ENCODE measurements around the gene DIPK1C. TPM values are rescaled to one million over a fixed set of nuclear protein-coding genes. Genes with fewer than 3 reads are reported as not detected.

DIPK1C gene
- total and polyA plus RNA-seq, 11 donors, result 1.3 to 14.2 (median 6.3) TPM

GRCh38 chr18:74460825-74461224 is 3.7 kb upstream of the DIPK1C start:
- 93 to 97% (median 94%) methylated on average over 7 of the region's 7 CpGs for WGBS, 4 donors
- TF ChIP-seq POLR2A (IDR thresholded peaks at IDR 0.05), result no peak
- TF ChIP-seq, protein P1, sequence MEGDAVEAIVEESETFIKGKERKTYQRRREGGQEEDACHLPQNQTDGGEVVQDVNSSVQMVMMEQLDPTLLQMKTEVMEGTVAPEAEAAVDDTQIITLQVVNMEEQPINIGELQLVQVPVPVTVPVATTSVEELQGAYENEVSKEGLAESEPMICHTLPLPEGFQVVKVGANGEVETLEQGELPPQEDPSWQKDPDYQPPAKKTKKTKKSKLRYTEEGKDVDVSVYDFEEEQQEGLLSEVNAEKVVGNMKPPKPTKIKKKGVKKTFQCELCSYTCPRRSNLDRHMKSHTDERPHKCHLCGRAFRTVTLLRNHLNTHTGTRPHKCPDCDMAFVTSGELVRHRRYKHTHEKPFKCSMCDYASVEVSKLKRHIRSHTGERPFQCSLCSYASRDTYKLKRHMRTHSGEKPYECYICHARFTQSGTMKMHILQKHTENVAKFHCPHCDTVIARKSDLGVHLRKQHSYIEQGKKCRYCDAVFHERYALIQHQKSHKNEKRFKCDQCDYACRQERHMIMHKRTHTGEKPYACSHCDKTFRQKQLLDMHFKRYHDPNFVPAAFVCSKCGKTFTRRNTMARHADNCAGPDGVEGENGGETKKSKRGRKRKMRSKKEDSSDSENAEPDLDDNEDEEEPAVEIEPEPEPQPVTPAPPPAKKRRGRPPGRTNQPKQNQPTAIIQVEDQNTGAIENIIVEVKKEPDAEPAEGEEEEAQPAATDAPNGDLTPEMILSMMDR (IDR thresholded peaks at IDR 0.05), result no peak
- Histone ChIP-seq H3K9me3 (no peaks in the 10 kb centered on the region), H3K36me3 (no peaks in the 10 kb centered on the region), H3K4me3 (no peak overlapping the region), H3K4me1 (peaks cover 0 to 33% (median 12%) of the 10 kb centered on the region in 12 donors), H3K27me3 (peaks cover 0 to 23% (median 0%) of the 10 kb centered on the region in 9 donors), H3K27ac (no peak overlapping the region)
- DNase-seq, result no peak
- no peak for ATAC-seq
- intact Hi-C loops (cut with DNase I), result loop anchor here in 1 of 10 donors (10.0 kb wide), 1 partner anchor 56 kb away; no protein-coding TSS in a partner anchor

DNA sequence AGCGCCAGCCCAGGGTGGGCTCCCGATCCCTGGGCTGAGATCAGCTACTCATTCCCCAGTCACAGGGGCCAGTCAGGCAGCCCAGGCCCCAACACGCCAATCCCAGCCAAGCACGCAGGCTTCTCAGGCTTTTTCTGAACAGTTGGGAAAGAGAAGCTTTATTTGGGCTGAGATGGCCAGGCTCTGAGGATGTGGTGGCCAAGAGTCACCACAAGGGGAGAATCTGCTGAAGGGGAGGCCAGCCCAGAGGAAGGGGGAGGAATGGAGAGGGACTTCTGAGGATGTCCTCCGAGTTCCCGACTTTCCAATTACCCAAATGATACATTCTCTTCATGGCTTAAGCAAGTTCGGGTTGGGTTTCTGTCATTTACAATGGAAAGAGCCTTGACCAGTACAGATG is 2.8 kb upstream of the DIPK1C start:
- Histone ChIP-seq H3K27me3 (peaks cover 0 to 31% (median under 1%) of the 10 kb centered on the region in 9 donors), H3K4me1 (peaks cover 0 to 40% (median 15%) of the 10 kb centered on the region in 12 donors), H3K27ac (peak overlapping the region in 7 of 12 donors; percentile 9 to 91 (median 38)), H3K36me3 (no peaks in the 10 kb centered on the region), H3K4me3 (no peak overlapping the region), H3K9me3 (no peaks in the 10 kb centered on the region)
- peak in 2 of 4 donors; percentile 8 to 25 for ATAC-seq
- 57 to 73% (median 60%) methylated on average over 7 of the region's 7 CpGs for WGBS, 4 donors
- no peak for TF ChIP-seq POLR2A (IDR thresholded peaks at IDR 0.05)
- TF ChIP-seq, protein P1 (IDR thresholded peaks at IDR 0.05), result peak in 9 of 12 donors; percentile 18 to 49 (median 32)
- intact Hi-C loops (cut with DNase I), result loop anchor here in 2 of 10 donors (5.0 to 10.0 kb wide), 2 partner anchors 32 to 55 kb away; no protein-coding TSS in a partner anchor
- DNase-seq, result peak in 2 of 5 donors; percentile 25 to 57

GRCh38 chr18:74457725-74458421 is 765 bp upstream of the DIPK1C start:
- TF ChIP-seq, protein P1 (IDR thresholded peaks at IDR 0.05), result no peak
- peak in 1 of 2 donors; percentile 3 for TF ChIP-seq POLR2A (IDR thresholded peaks at IDR 0.05)
- Histone ChIP-seq H3K27ac (peak overlapping the region; percentile 14 to 91 (median 82)), H3K36me3 (no peaks in the 10 kb centered on the region), H3K4me3 (peak overlapping the region; percentile 32 to 83 (median 68)), H3K4me1 (peaks cover 0 to 57% (median 27%) of the 10 kb centered on the region in 12 donors), H3K27me3 (peaks cover 0 to 46% (median 2%) of the 10 kb centered on the region in 9 donors), H3K9me3 (no peaks in the 10 kb centered on the region)
- 9 to 20% (median 17%) methylated on average over 29 to 34 of the region's 34 CpGs for WGBS, 4 donors
- DNase-seq, result peak; percentile 39 to 81 (median 59)
- intact Hi-C loops (cut with DNase I), result loop anchor here in 2 of 10 donors (2.0 to 5.0 kb wide), 2 partner anchors 33 to 34 kb away; no protein-coding TSS in a partner anchor
- ATAC-seq, result peak; percentile 53 to 81 (median 68)
